Panc1 (cell line): ENCODE data around the gene DHX32. TPM values are rescaled to one million over a fixed set of nuclear protein-coding genes. Genes with fewer than 3 reads are reported as not detected.

ENCODE experiments used
- ATAC-seq: fragments of 200-7000 bp; cut with Tn5 transposase; 2 replicates; pipeline ENCODE4 v1.9.1; 2020; ENCODE audit warnings: mild to moderate bottlenecking, moderate library complexity
- BruUV-seq: library from RNA; stranded (reverse); fragments of 400-500 nt; replicated peaks from 2 replicates; lab custom pipeline; 2021; lab: Mats Ljungman, UMichigan
- CTCF ChIA-PET: fragments of 300-600 bp; sonication (Branson Sonifier 250); formaldehyde crosslinking; loops from one replicate; lab custom pipeline; 2022; ENCODE audit warnings: antibody characterized with exemption; lab: Charles Lee
- POLR2A ChIA-PET: fragments of 300-600 bp; sonication (Branson Sonifier 250); formaldehyde crosslinking; loops from one replicate; lab custom pipeline; 2022; ENCODE audit warnings: antibody characterized with exemption; lab: Charles Lee
- DNase-seq: peaks from one replicate; pipeline ENCODE4 v3.0.0-alpha.2; 2010; ENCODE audit warnings: low read depth, low spot score
- H3K27ac ChIP-seq: 2 replicates; pipeline ENCODE4 v1.5.1; 2011; ENCODE audit warnings: mild to moderate bottlenecking, low read length, inconsistent platforms
- H3K27me3 ChIP-seq: fragments of 200-500 bp; sonication (Bioruptor generic); 2 replicates; pipeline ENCODE4 v1.6.0; 2014; ENCODE audit warnings: low read length, inconsistent platforms; ENCODE audit not compliant: control insufficient read depth, insufficient read depth
- H3K36me3 ChIP-seq: fragments of 200-500 bp; sonication (Bioruptor generic); 2 replicates; pipeline ENCODE4 v1.5.1; 2014; ENCODE audit warnings: inconsistent platforms, mild to moderate bottlenecking, low read length, moderate library complexity; ENCODE audit not compliant: control insufficient read depth, insufficient read depth
- H3K4me1 ChIP-seq: 2 replicates; pipeline ENCODE4 v1.5.1; 2011; ENCODE audit warnings: inconsistent platforms, mild to moderate bottlenecking, low read length, moderate library complexity; ENCODE audit not compliant: control insufficient read depth, insufficient read depth
- H3K4me3 ChIP-seq, 2 experiments: 2 replicates each; pipeline ENCODE4 v1.5.1; 2011 to 2012; ENCODE audit warnings: low read depth in 2 of 2, low read length in 2 of 2, mild to moderate bottlenecking in 2 of 2, inconsistent platforms in 1 of 2, moderate library complexity in 1 of 2
- H3K9me3 ChIP-seq: fragments of 200-500 bp; sonication (Bioruptor generic); 2 replicates; pipeline ENCODE4 v1.5.1; 2014; ENCODE audit warnings: low read depth, mild to moderate bottlenecking, inconsistent platforms, low read length, moderate library complexity; ENCODE audit not compliant: control insufficient read depth, insufficient read depth
- CTCF ChIP-seq: fragments of 450-650 bp; IDR thresholded peaks from 2 replicates; pipeline ENCODE4 v1.5.1; 2017; ENCODE audit warnings: mild to moderate bottlenecking
- POLR2AphosphoS5 ChIP-seq: IDR thresholded peaks from 2 replicates; pipeline ENCODE4 v1.6.1; 2012; ENCODE audit warnings: mild to moderate bottlenecking, low read depth, low read length, moderate library complexity
- REST ChIP-seq, 2 experiments: IDR thresholded peaks; 2 replicates each; pipeline ENCODE4 v1.6.1; 2011 to 2012; ENCODE audit warnings: low read depth in 2 of 2, control low read depth in 1 of 2, low read length in 1 of 2, mild to moderate bottlenecking in 1 of 2, moderate library complexity in 1 of 2; ENCODE audit not compliant: insufficient read depth in 1 of 2
- SIN3A ChIP-seq: IDR thresholded peaks from 2 replicates; pipeline ENCODE4 v1.6.1; 2012; ENCODE audit warnings: low read depth, mild to moderate bottlenecking, low read length, moderate library complexity, borderline replicate concordance; ENCODE audit not compliant: insufficient read depth
- TCF7L2 ChIP-seq: IDR thresholded peaks from 2 replicates; pipeline ENCODE4 v1.6.1; 2011; ENCODE audit warnings: mild to moderate bottlenecking, low read depth, low read length, inconsistent platforms
- in situ Hi-C: cut with HindIII; loops from 2 replicates; pipeline ENCODE4 v1.10.0; 2016; ENCODE audit warnings: low sequenced_read_pairs, low pct_unique_long_range_greater_than_20kb
- intact Hi-C: fragments of 100-400 bp; cut with micrococcal nuclease; formaldehyde crosslinking; loops from one replicate; pipeline ENCODE4 v1.10.0; 2022; ENCODE audit not compliant: unreplicated experiment
- total RNA-seq: library from RNA; stranded (reverse); gene quantifications from one replicate; pipeline ENCODE4 v1.2.1, GENCODE V29; 2021; ENCODE audit not compliant: unreplicated experiment

The DHX32 gene
- total RNA-seq, 1 experiment from 2014 or later: 117 TPM

GRCh38 chr10:125849448-125849847 lies 31.6 kb downstream of the DHX32 start:
- H3K4me3 ChIP-seq: no peak overlapping the region
- no peak overlapping the region for H3K27ac ChIP-seq
- ChIA-PET CTCF (no interaction called here), POLR2A (no interaction called here)
- no peak for DNase-seq
- no TSS peak for BruUV-seq
- no peaks in the 10 kb centered on the region for H3K27me3 ChIP-seq
- ATAC-seq: no peak
- no peak for TF ChIP-seq TCF7L2
- TF ChIP-seq SIN3A: no peak
- no peak for TF ChIP-seq POLR2AphosphoS5
- no peak for TF ChIP-seq REST (IDR thresholded peaks at IDR 0.05; ENCODE audit: insufficient read depth in 1 of 2, low read depth in 2 of 2, low read length in 1 of 2)
- no peak for TF ChIP-seq CTCF
- intact Hi-C loops: no loop called here
- in situ Hi-C loops: no loop called here
- H3K9me3 ChIP-seq: no peaks in the 10 kb centered on the region
- no peaks in the 10 kb centered on the region for H3K4me1 ChIP-seq
- peaks cover 44% of the 10 kb centered on the region for H3K36me3 ChIP-seq

- ChIA-PET CTCF (no interaction called here), POLR2A (no interaction called here)
- TF ChIP-seq POLR2AphosphoS5 (no peak), SIN3A (no peak), CTCF (no peak), TCF7L2 (no peak), REST (IDR thresholded peaks at IDR 0.05; ENCODE audit: insufficient read depth in 1 of 2, low read depth in 2 of 2, low read length in 1 of 2) (no peak)
- BruUV-seq: no TSS peak
- Histone ChIP-seq H3K27ac (no peak overlapping the region), H3K4me3 (no peak overlapping the region), H3K36me3 (peaks cover 38% of the 10 kb centered on the region), H3K9me3 (no peaks in the 10 kb centered on the region), H3K4me1 (no peaks in the 10 kb centered on the region), H3K27me3 (no peaks in the 10 kb centered on the region)
- in situ Hi-C loops: no loop called here
- DNase-seq: no peak
- ATAC-seq: no peak
- intact Hi-C loops: no loop called here
Observed at GRCh38 chr10:125848857-125849256, 32.2 kb downstream of the DHX32 start.
